A549 treated with dexamethasone at 1 μM for 4 hours (cell line): ENCODE results near the gene PDCD7. TPM values are rescaled to one million over a fixed set of nuclear protein-coding genes. Genes with fewer than 3 reads are reported as not detected.

ENCODE experiments used
- total RNA-seq: library from RNA; stranded (reverse); fragments of 200-300 nt; extraction: Qiagen RNA extraction; gene quantifications from 5 replicates; pipeline ENCODE4 v1.2.3, GENCODE V29; 2022

PDCD7 gene
- total RNA-seq: 24.3 to 28.7 TPM (median 27.5 TPM) in 5 replicates

DNA sequence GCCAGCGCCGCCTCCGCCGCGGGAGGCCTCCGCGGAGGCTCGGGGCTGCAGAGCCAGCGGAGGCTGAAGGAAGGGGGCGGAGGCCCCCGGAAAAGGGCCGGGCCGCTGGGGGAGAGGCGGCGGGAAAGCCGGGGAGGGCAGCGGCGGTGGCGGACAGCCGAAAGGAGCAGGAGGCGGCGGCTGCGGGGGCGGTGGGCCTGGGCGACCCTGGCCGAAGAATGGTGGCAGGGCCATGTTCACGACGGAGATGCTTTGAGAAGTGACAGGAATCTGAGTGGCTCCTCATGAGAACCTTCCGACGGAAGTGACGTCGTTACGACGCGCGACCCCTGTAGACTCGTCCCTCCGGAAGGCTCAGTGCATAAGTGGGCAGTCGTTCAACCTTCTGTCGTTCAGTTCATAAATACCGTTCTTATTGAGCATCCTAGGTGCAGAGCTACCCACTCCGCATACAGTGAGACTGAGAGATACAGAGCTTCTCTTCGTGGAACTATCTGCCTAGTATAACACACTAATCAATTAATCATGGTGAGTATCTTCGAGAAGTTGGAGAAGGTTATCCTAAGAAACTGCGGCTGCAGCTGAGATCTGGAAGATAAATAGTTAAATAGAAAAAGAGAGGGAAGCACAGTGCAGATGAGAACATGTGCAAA, at the start of gene PDCD7:
Gene PDCD7 (minus strand): TSS at position 261 of the 653 bp plus-strand sequence. CDS start 27 bp downstream, at position 234.

GRCh38 chr15:65115086-65115485, 18.5 kb downstream of the PDCD7 start, which contains the start of gene UBAP1L:
UBAP1L (minus strand) TSS chr15:65115200; CDS start chr15:65106215, 8,985 bp downstream.

DNA sequence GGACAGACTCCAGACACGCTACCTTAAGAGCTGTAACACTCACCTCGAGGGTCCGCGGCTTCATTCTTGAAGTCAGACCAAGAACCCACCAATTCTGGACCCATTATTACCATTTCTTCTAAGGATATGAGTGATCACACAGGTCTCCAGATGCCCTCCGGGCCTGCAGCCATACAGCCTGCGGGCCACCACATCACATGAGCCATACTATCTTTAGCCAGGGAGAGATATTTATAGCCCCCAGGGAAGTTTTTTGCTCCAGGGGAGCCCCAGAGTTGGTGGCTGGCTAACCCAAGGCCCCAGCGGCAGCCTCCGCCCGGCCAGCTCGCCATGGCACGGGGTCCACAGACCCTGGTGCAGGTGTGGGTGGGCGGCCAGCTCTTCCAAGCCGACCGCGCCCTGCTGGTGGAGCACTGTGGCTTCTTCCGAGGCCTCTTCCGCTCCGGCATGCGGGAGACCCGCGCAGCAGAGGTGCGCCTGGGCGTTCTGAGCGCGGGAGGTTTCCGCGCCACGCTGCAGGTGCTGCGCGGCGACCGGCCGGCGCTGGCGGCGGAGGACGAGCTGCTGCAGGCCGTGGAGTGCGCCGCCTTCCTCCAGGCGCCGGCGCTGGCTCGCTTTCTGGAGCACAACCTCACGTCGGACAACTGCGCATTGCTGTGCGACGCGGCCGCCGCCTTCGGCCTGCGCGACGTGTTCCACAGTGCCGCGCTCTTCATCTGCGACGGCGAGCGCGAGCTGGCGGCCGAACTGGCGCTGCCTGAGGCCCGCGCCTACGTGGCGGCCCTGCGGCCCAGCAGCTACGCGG, 56.9 kb downstream of the PDCD7 start, which contains the start of gene KBTBD13:
Gene KBTBD13 (plus strand): TSS at position 261 of the 805 bp plus-strand sequence. CDS start 70 bp downstream, at position 331.

DNA sequence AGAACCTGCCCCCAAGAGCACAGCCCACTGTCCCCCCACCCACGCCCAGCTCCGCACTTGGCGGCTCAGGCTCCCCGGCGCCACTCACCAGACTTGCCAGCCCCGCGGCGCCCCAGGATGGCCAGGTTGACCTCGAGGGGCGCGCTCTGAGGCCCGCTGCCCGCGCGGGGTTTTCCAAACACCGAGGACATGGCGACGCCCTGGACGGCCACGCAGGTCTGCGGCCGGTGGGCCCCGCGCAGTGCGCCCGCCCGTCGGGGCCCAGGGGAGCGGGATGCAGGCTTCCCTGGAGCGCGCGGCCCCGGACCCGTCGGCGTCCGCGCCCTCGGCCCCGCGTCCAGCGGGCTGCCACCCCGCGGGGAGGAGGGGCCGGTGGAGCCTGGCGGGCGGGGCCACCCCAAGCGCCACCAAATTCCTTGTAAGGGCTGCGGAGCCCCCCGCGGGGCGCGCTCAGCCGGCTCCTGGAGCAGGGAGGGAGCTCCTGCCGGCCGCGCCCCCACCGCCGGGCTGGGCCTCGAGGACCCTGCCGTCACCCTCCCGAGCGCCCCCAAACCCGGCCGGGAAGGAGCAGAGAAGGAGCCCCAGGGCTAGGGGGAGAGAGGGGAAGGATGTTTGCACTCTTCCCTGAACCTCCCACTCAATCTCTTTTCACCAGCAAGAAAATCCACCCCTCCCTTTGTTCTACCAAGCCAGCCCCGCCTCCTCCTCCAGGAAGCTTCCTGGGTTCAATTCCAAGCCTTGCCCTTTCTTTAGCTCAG, 65.8 kb downstream of the PDCD7 start, which contains the start of gene RASL12:
Gene RASL12 (minus strand): TSS at position 347 of the 758 bp plus-strand sequence. CDS start 156 bp downstream, at position 191.

Other genes with a start within 250 kb of the PDCD7 start
- gene ANKDD1A, start 221.9 kb downstream of the PDCD7 start, total RNA-seq: 1.2 to 2.1 TPM (median 1.7 TPM) in 5 replicates
- gene SPG21, start 143.9 kb downstream of the PDCD7 start, total RNA-seq: 115 to 133 TPM (median 124 TPM) in 5 replicates
- 25.0 to 29.4 TPM (median 25.8 TPM) in 5 replicates for gene MTFMT, start 104.2 kb downstream of the PDCD7 start, total RNA-seq
- 13.7 to 16.8 TPM (median 15.2 TPM) in 5 replicates for gene SLC51B, start 88.4 kb downstream of the PDCD7 start, total RNA-seq
- 0.08 to 0.17 TPM (median 0.14 TPM) in 4 of 5 replicates, not detected in the other for gene RASL12, start 65.8 kb downstream of the PDCD7 start, total RNA-seq
- gene KBTBD13, start 57.1 kb downstream of the PDCD7 start, total RNA-seq: not detected in 5 replicates
- 0.29 to 1.4 TPM (median 0.61 TPM) in 5 replicates for gene UBAP1L, start 18.6 kb downstream of the PDCD7 start, total RNA-seq
- 42.3 to 55.1 TPM (median 51.9 TPM) in 5 replicates for gene CLPX, start 51.5 kb upstream of the PDCD7 start, total RNA-seq
- 0.60 to 0.79 TPM (median 0.71 TPM) in 5 replicates for gene CILP, start 77.7 kb upstream of the PDCD7 start, total RNA-seq
- 9.6 to 12.7 TPM (median 11.1 TPM) in 5 replicates for gene PARP16, start 153.1 kb upstream of the PDCD7 start, total RNA-seq
- gene RNU5A-1, start 162.2 kb upstream of the PDCD7 start, total RNA-seq: not detected in 5 replicates
- gene RNU5B-1, start 170.9 kb upstream of the PDCD7 start, total RNA-seq: not detected in 5 replicates
- 0.06 to 0.22 TPM (median 0.19 TPM) in 5 replicates for gene IGDCC3, start 244.2 kb upstream of the PDCD7 start, total RNA-seq